SU-DHL-6 (cell line): Measurements from ENCODE around the gene FIBP.
A peak's percentile ranks its signal among the peaks of the same experiment; 100 is the strongest.

ENCODE experiments used
- H2AFZ ChIP-seq: fragments of 200-600 bp; sonication (generic); 2 replicates; pipeline ENCODE4 v1.6.1; 2014; ENCODE audit warnings: low read depth, mild to moderate bottlenecking, moderate library complexity, mixed read lengths, antibody characterized with exemption, low read length; ENCODE audit not compliant: severe bottlenecking
- H3F3A ChIP-seq: fragments of 200-600 bp; shearing (Covaris generic); 2 replicates; pipeline ENCODE4 v1.6.0; 2016; ENCODE audit warnings: antibody characterized with exemption, mild to moderate bottlenecking; ENCODE audit not compliant: insufficient read depth
- H3K27ac ChIP-seq: fragments of 200-600 bp; sonication (generic); 2 replicates; pipeline ENCODE4 v1.5.1; 2016; ENCODE audit warnings: low read depth, mild to moderate bottlenecking, low read length, moderate library complexity, mixed read lengths
- H3K27me3 ChIP-seq: fragments of 200-600 bp; sonication (generic), shearing (Covaris generic); 2 replicates; pipeline ENCODE4 v1.6.0; 2014; ENCODE audit warnings: mild to moderate bottlenecking, low read length
- H3K36me3 ChIP-seq: fragments of 200-600 bp; sonication (generic); 2 replicates; pipeline ENCODE4 v1.6.1; 2014; ENCODE audit warnings: mild to moderate bottlenecking, low read length, mixed read lengths
- H3K4me2 ChIP-seq: fragments of 300-600, 200-600 bp; shearing (Covaris generic), sonication (generic); 2 replicates; pipeline ENCODE4 v1.6.0; 2014; ENCODE audit warnings: low read length, low read depth, mild to moderate bottlenecking; ENCODE audit not compliant: poor library complexity, severe bottlenecking
- H3K4me3 ChIP-seq: fragments of 200-600 bp; sonication (generic); 2 replicates; pipeline ENCODE4 v1.5.1; 2014; ENCODE audit warnings: antibody characterized with exemption, low read length, mild to moderate bottlenecking, mixed read lengths; ENCODE audit not compliant: insufficient read depth, poor library complexity, severe bottlenecking
- H3K79me2 ChIP-seq: fragments of 200-600 bp; sonication (generic); 2 replicates; pipeline ENCODE4 v1.6.1; 2014; ENCODE audit warnings: mild to moderate bottlenecking, low read length, moderate library complexity; ENCODE audit not compliant: insufficient read depth
- H3K9ac ChIP-seq: fragments of 200-600 bp; sonication (generic); 2 replicates; pipeline ENCODE4 v1.7.0; 2014; ENCODE audit warnings: mild to moderate bottlenecking, low read length
- H3K9me2 ChIP-seq: fragments of 200-600 bp; sonication (generic); replicated peaks from 2 replicates; pipeline ENCODE4 v1.6.1; 2014; ENCODE audit warnings: low read length; ENCODE audit not compliant: insufficient read depth
- H3K9me3 ChIP-seq: fragments of 200-600 bp; sonication (generic); 2 replicates; pipeline ENCODE4 v1.6.1; 2014; ENCODE audit warnings: low read length, mixed read lengths; ENCODE audit not compliant: insufficient read depth
- H4K20me1 ChIP-seq: fragments of 200-600 bp; sonication (generic); 2 replicates; pipeline ENCODE4 v1.6.1; 2014; ENCODE audit warnings: low read depth, mild to moderate bottlenecking, antibody characterized with exemption, low read length, moderate library complexity, mixed read lengths
- EZH2phosphoT487 ChIP-seq: fragments of 200-600 bp; sonication (generic), shearing (Covaris generic); conservative IDR thresholded peaks from 2 replicates; pipeline ENCODE4 v1.6.1; 2018; ENCODE audit warnings: mild to moderate bottlenecking, antibody characterized with exemption, low read length, moderate library complexity, mixed read lengths
- TF ChIP-seq, protein P1 (sequence below): fragments of 200-600 bp; sonication (generic); IDR thresholded peaks from one replicate; pipeline ENCODE4 v1.5.1; 2017; ENCODE audit warnings: antibody characterized with exemption, mild to moderate bottlenecking, low read length, moderate library complexity; ENCODE audit not compliant: insufficient read depth, poor library complexity, severe bottlenecking

Gene FIBP

DNA sequence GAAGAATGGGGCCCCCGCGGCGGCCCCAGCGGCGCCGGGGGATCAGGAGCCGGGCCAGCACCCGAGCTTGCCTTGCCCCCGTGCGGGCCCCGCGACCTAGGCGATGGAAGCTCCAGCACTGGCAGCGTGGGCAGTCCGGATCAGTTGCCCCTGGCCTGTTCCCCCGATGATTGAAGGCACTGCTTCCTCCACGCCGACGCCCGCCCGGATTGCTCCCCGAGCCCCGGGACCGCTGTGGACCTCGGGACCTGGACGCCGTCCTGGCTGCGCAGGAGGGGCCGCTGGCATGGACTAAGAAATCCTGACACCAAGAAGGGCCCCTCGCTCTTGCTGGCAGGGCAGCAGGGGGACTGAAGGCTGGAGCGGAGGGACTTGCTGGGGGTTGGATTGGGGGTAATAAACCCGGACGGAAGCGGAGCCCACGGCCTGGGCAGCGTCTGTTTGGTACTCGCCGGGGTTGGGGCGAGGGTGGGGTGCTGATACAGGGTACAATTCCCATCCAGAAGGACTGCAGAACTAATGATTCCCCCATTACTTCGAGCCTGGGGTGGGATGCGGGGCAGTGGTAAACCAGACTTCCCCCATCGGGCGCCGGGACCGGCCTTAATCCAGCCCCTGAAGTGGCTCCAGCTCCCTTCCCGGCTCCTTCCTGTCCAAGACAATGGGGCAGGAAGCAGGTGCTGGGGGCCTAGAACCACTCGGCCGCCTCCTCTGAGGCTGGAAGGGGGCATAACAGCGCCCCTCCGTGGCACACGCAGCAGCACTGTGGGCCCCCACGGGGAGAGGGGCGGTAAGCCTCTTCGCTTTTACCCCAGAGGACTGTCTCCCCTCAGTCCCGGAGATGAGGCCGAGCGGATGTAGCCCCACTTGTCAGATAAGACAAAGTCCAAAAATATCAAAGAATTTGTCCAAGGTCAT, 3.2 kb upstream of the FIBP start:
- Histone ChIP-seq H2AFZ (no peak overlapping the region), H3K27me3 (no peaks in the 10 kb centered on the region), H4K20me1 (no peaks in the 10 kb centered on the region), H3K9me2 (no peaks in the 10 kb centered on the region), H3F3A (peaks cover 34% of the 10 kb centered on the region), H3K4me3 (peak overlapping the region; percentile 85), H3K79me2 (peaks cover 18% of the 10 kb centered on the region), H3K9me3 (no peaks in the 10 kb centered on the region), H3K9ac (peak overlapping the region; percentile 93), H3K27ac (peak overlapping the region; percentile 77), H3K36me3 (no peaks in the 10 kb centered on the region), H3K4me2 (peak overlapping the region; percentile 93)
- TF ChIP-seq, protein P1, sequence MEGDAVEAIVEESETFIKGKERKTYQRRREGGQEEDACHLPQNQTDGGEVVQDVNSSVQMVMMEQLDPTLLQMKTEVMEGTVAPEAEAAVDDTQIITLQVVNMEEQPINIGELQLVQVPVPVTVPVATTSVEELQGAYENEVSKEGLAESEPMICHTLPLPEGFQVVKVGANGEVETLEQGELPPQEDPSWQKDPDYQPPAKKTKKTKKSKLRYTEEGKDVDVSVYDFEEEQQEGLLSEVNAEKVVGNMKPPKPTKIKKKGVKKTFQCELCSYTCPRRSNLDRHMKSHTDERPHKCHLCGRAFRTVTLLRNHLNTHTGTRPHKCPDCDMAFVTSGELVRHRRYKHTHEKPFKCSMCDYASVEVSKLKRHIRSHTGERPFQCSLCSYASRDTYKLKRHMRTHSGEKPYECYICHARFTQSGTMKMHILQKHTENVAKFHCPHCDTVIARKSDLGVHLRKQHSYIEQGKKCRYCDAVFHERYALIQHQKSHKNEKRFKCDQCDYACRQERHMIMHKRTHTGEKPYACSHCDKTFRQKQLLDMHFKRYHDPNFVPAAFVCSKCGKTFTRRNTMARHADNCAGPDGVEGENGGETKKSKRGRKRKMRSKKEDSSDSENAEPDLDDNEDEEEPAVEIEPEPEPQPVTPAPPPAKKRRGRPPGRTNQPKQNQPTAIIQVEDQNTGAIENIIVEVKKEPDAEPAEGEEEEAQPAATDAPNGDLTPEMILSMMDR = peak; percentile 49
- TF ChIP-seq EZH2phosphoT487 = no peak

DNA sequence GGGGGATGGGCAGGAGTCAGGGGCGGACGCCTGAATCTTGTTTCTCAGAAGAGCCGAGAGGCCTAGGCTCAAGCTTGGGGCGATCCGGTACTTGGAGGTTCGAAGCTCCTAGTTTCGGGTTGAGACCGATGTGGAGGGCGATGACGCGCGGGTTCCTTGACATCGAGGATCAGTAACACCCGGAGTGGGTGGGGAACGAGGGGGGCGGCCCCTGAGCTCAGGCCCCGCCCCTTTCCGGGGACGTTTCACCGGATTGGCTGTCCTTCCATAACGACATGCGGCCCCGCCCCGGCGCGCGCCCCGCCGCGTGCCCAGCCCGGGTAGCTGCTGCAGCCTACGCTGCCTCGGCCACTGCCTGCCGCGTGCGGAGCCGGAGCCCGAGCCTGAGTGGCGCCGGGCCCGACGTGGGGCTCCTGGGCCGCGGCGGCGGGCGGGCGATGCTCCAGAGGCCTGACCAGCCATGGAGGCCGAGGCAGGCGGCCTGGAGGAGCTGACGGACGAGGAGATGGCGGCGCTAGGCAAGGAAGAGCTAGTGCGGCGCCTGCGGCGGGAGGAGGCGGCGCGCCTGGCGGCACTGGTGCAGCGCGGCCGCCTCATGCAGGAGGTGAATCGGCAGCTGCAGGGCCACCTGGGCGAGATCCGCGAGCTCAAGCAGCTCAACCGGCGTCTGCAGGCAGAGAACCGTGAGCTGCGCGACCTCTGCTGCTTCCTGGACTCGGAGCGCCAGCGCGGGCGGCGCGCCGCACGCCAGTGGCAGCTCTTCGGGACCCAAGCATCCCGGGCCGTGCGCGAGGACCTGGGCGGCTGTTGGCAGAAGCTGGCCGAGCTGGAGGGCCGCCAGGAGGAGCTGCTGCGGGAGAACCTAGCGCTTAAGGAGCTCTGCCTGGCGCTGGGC, 2.3 kb upstream of the FIBP start, which contains the start of gene CCDC85B:
TSS of gene CCDC85B (plus strand) at position 350 of the 895 bp plus-strand sequence. CDS start at position 461, 111 bp downstream.
- H3K9me3 ChIP-seq = no peaks in the 10 kb centered on the region
- H4K20me1 ChIP-seq = no peaks in the 10 kb centered on the region
- H3K4me3 ChIP-seq = peak within 1 kb of the TSS; percentile 85
- peak within 1 kb of the TSS; percentile 49 for H2AFZ ChIP-seq
- no peaks in the 10 kb centered on the region for H3K27me3 ChIP-seq
- H3K79me2 ChIP-seq = peaks cover 18% of the 10 kb centered on the region
- H3K4me2 ChIP-seq = peak within 1 kb of the TSS; percentile 93
- peak within 1 kb of the TSS; percentile 93 for H3K9ac ChIP-seq
- TF ChIP-seq EZH2phosphoT487 = no peak
- H3K27ac ChIP-seq = peak within 1 kb of the TSS; percentile 77
- H3K9me2 ChIP-seq = no peaks in the 10 kb centered on the region
- no peaks in the 10 kb centered on the region for H3K36me3 ChIP-seq
- peaks cover 38% of the 10 kb centered on the region for H3F3A ChIP-seq

DNA sequence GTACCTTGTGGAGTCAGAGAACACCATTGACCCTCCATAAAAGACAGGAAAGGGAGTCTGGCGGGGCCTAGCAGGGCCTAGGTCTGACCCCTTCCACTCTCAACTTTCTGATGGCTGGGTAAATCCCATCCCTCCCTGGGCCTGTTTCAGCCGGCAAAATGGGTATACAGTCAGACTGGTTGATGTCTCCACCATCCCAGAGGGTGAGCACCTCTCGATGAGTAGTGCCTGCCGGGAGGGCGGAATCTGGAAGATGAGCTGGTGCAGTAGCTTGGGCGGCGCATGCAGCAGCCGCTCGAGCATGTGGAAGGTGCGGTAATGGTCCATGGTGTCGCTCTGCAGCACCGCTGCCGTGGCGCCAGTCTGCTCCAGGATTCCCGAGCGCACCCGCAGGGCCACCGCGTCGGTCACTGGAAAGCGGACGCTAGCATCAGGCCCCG, 528 bp downstream of the FIBP start:
- peaks cover 35% of the 10 kb centered on the region for H3F3A ChIP-seq
- no peaks in the 10 kb centered on the region for H3K9me3 ChIP-seq
- no peaks in the 10 kb centered on the region for H3K9me2 ChIP-seq
- no peaks in the 10 kb centered on the region for H3K27me3 ChIP-seq
- H4K20me1 ChIP-seq = no peaks in the 10 kb centered on the region
- H3K4me2 ChIP-seq = peak overlapping the region; percentile 93
- H3K9ac ChIP-seq = peak overlapping the region; percentile 93
- peak overlapping the region; percentile 41 for H3K27ac ChIP-seq
- H2AFZ ChIP-seq = peak overlapping the region; percentile 38
- peak overlapping the region; percentile 66 for H3K4me3 ChIP-seq
- H3K36me3 ChIP-seq = no peaks in the 10 kb centered on the region
- TF ChIP-seq, protein P1 = no peak
- TF ChIP-seq EZH2phosphoT487 = no peak
- peaks cover 18% of the 10 kb centered on the region for H3K79me2 ChIP-seq
